GM10266 (cell line): ENCODE results near the gene ZNHIT1.

Experiments
- DNase-seq: peaks from one replicate; pipeline ENCODE4 v3.0.0; 2012; ENCODE audit errors: extremely low spot score
- TF ChIP-seq, protein P1 (sequence below): IDR thresholded peaks from 2 replicates; pipeline ENCODE4 v1.5.1; 2012; ENCODE audit warnings: mild to moderate bottlenecking, low read depth; ENCODE audit not compliant: control insufficient read depth, insufficient read depth; ENCODE audit errors: missing control alignments

ZNHIT1 gene

DNA sequence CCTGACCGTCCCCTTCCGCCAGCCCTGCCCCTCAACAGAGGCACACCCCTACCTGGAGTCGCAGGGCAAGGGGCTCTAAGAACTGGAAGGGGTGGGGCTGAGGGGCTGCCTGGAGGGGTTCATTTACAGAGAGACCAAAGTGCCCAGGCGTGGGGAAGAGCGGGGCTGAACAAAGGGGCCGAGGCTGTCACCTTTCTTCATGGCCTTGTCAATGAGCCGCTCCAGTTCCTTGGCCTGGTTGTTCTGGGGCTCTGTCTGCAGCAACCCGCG, 21.9 kb downstream of the ZNHIT1 start:
- DNase-seq = no peak

DNA sequence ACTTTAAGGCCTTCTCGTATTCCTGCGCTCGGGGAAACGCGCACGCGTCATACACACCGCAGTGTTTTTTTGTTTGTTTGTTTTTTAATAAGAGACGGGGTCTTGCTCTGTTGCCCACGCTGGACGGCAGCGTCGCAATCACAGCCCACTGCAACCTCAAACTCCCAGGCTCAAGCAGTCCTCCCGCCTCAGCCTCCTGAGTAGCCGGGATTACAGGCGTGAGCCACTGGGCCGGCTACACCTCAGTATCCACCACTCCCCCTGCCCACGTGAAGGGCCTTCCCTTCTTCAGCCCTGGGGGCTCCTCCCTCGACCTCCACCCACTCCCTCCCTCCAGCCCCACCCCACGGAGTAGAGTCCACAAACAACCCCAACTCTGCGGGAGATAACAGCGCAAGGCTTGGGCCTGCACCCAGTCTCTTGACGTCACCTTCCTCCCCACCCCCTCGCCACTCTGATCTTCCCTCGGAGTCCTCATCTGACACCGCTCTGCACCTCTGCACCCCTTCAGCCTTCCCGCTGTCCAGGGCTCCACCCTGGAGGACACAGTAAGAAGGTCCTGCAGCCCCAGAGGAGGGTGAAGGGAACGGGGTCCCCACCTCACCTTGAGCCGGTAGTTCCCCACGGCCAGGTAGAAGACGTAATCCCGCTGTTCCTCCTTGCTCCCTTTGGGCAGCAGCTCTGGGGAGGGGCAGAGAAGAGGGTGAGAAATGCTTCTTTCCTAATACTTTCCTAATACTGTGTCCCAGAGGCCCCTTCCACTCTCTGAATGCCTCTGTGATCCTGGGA, 22.5 kb downstream of the ZNHIT1 start:
- no peak for DNase-seq
- TF ChIP-seq, protein P1, sequence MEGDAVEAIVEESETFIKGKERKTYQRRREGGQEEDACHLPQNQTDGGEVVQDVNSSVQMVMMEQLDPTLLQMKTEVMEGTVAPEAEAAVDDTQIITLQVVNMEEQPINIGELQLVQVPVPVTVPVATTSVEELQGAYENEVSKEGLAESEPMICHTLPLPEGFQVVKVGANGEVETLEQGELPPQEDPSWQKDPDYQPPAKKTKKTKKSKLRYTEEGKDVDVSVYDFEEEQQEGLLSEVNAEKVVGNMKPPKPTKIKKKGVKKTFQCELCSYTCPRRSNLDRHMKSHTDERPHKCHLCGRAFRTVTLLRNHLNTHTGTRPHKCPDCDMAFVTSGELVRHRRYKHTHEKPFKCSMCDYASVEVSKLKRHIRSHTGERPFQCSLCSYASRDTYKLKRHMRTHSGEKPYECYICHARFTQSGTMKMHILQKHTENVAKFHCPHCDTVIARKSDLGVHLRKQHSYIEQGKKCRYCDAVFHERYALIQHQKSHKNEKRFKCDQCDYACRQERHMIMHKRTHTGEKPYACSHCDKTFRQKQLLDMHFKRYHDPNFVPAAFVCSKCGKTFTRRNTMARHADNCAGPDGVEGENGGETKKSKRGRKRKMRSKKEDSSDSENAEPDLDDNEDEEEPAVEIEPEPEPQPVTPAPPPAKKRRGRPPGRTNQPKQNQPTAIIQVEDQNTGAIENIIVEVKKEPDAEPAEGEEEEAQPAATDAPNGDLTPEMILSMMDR = no peak

More for the DNA sequence above, 21.9 kb downstream of the ZNHIT1 start:
- TF ChIP-seq, protein P1 = no peak

DNA sequence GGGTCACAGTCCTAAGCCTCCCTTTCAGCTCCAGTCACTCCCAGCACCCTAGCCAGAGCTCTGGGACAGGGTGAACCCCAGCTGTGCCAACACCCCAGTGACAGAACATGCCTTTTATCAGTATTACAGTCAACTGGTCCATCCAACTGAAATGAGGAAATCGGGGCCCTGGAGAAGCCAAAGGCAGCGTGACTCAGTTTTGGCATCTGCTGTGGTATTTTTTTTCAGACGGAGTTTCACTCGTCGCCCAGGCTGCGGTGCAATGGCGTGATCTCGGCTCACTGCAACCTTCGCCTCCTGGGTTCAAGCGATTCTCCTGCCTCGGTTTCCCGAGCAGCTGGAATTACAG, 23.0 kb downstream of the ZNHIT1 start:
- TF ChIP-seq, protein P1 = no peak
- DNase-seq = no peak

DNA sequence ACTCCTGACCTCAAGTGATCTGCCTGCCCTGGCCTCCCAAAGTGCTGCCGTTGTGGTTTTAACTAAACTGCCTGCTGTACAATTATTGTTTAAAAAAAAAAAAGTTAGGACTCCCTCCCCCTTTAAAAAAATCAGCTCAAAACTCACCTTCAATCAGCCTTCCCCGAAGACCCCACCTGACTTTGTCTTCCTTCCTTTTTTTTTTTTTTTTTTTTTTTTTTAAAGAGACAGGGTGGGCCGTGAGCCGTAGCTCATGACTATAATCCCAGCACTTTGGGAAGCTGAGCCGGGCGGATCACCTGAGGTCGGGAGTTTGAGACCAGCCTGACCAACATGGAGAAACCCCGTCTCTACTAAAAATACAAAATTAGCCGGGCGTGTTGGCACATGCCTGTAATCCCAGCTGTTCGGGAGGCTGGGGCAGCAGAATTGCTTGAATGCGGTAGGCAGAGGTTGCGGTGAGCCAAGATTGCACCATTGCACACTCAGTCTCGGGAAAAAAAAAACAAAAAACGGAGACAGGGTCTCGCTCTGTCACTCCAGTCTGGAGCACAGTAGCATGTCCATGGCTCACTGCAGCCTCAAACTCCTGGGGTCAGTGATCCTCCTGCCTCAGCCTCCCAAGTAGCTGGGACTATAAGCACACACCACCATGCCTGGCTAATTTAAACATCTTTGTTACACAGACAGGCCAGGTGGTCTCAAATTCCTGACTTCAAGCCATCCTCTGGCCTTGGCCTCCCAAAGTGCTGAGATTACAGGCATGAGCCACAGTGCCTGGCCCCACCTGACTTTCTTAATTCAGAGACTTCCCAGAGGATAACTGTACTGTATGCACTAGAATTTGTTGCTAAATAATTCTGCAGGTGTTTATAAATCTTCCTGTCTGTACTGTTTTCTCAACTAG, 23.7 kb downstream of the ZNHIT1 start:
- DNase-seq = no peak
- TF ChIP-seq, protein P1 = no peak

DNA sequence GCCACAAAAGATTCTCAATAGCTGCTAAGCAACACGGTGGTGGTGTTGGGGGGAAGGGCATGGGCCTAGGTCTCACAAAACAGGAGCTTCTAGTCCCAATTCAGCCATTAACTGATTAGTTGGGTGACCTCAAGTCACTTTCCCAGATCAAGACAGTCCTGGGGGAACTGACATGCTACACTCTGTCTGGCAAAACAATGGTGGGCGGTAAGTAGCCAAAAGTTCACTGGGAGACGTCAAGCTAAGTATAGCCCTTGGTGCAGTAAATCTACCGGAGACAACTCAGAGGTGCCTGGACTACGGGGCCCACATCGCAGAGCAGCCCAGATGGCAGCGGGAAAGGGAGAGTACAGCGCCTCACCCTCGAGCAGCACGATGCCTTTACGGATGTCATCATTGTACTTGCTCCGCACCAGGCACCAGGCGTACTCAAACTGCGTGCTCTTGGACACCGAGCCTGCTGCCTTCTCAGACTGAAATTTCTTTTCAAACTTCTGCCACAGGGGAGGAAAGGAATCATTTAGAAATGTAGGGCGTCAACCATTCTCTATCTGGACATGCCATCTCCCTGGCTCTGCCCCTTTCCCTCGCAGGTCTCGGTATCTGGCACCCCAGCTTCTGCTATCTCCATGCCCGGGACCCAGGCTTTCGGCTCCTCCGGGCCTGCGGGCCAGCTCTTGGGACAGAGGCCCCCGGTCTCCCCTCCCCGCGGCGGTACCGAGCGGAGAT, 25.8 kb downstream of the ZNHIT1 start:
- TF ChIP-seq, protein P1 = no peak
- peak; percentile 4 for DNase-seq

DNA sequence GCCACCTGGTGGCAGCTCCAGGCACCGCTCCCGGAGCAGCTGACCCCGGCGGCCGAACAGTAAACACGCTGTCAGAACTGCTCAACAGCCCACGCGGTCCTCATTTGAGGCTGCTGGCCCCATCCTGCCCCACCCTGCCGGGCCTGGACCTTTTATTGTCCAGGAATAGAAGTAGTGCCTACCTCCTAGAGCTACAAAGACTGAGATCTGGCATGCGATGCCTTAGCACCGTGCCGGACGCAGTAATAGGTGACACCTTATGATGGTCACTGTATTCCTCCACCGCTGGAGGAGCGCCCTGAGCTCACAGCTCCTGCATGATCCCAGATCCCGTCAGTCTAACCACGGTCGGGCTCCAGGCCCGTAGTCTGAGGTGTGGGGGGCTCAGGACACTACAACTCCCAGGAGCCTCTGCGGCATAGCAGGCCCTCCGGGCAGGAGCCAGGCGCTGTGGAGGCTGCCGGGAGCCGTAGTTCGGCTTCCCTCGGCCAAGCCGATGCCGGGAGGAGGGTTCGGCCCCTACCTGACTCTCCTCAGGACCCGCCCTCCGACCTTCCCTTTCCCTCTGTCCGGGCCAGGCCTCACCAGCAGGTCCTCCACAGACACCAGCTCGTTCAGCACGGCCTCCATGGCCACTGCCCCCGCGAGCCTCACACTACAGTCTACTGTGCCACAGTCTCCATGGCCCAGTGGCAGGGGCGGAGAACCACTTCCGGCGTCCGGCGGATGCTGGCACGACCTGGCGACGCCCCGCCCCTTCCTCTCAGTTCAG, 26.6 kb downstream of the ZNHIT1 start, which contains the start of gene FIS1:
Gene FIS1 (minus strand): TSS at position 707 of the 772 bp plus-strand sequence. CDS start 77 bp downstream, at position 630.
- TF ChIP-seq, protein P1 = peak; percentile 94
- DNase-seq = peak; percentile 87
